ENCODE measurements around the gene ATP4A. TPM values are rescaled to one million over a fixed set of nuclear protein-coding genes. Genes with fewer than 3 reads are reported as not detected.

The ATP4A gene
- total RNA-seq, 4 donors from 2014 or later = not detected

- Histone ChIP-seq H3K4me3 (no peak overlapping the region), H3K9me3 (no peaks in the 10 kb centered on the region), H3K36me3 (no peaks in the 10 kb centered on the region), H3K27ac (no peak overlapping the region), H3K27me3 (peaks cover 19 to 30% (median 29%) of the 10 kb centered on the region in 3 donors), H3K4me1 (peaks cover 0 to 9% of the 10 kb centered on the region in 2 donors)
- ATAC-seq (no peak), DNase-seq (no peak)
- intact Hi-C loops (cut with DNase I; ENCODE audit: low total_unique reads) = no loop called here
- no peak for TF ChIP-seq POLR2A (IDR thresholded peaks at IDR 0.05)
- TF ChIP-seq CTCF (IDR thresholded peaks at IDR 0.05 in 4 of 5, conservative IDR thresholded peaks at IDR 0.05 in 1 of 5) = no peak
- in situ Hi-C loops (cut with MboI; ENCODE audit: low sequenced_read_pairs in 4 of 4) = no loop called here
Measured at GRCh38 chr19:35562336-35562735, 1.1 kb downstream of the ATP4A start.

- ATAC-seq (no peak), DNase-seq (no peak)
- intact Hi-C loops (cut with DNase I; ENCODE audit: low total_unique reads) (no loop called here), in situ Hi-C loops (cut with MboI; ENCODE audit: low sequenced_read_pairs in 4 of 4) (no loop called here)
- Histone ChIP-seq H3K9me3 (no peaks in the 10 kb centered on the region), H3K27ac (no peak overlapping the region), H3K4me1 (peaks cover 0 to 9% of the 10 kb centered on the region in 2 donors), H3K36me3 (no peaks in the 10 kb centered on the region), H3K27me3 (peaks cover 19 to 31% (median 30%) of the 10 kb centered on the region in 3 donors), H3K4me3 (no peak overlapping the region)
- TF ChIP-seq CTCF (IDR thresholded peaks at IDR 0.05 in 4 of 5, conservative IDR thresholded peaks at IDR 0.05 in 1 of 5) = no peak
Measured at GRCh38 chr19:35561436-35561835, 2.0 kb downstream of the ATP4A start.

- peaks cover 0 to 9% of the 10 kb centered on the region in 2 donors for H3K4me1 ChIP-seq
- H3K4me3 ChIP-seq = no peak overlapping the region
- intact Hi-C loops (cut with DNase I; ENCODE audit: low total_unique reads) = no loop called here
- H3K27ac ChIP-seq = no peak overlapping the region
- H3K27me3 ChIP-seq = peaks cover 19 to 31% (median 30%) of the 10 kb centered on the region in 3 donors
- in situ Hi-C loops (cut with MboI; ENCODE audit: low sequenced_read_pairs in 4 of 4) = no loop called here
- DNase-seq (no peak), ATAC-seq (no peak)
- H3K9me3 ChIP-seq = no peaks in the 10 kb centered on the region
- no peak for TF ChIP-seq CTCF (IDR thresholded peaks at IDR 0.05 in 4 of 5, conservative IDR thresholded peaks at IDR 0.05 in 1 of 5)
- TF ChIP-seq POLR2A (IDR thresholded peaks at IDR 0.05) = no peak
- no peaks in the 10 kb centered on the region for H3K36me3 ChIP-seq
Measured at GRCh38 chr19:35560677-35561076, 2.8 kb downstream of the ATP4A start.

DNA sequence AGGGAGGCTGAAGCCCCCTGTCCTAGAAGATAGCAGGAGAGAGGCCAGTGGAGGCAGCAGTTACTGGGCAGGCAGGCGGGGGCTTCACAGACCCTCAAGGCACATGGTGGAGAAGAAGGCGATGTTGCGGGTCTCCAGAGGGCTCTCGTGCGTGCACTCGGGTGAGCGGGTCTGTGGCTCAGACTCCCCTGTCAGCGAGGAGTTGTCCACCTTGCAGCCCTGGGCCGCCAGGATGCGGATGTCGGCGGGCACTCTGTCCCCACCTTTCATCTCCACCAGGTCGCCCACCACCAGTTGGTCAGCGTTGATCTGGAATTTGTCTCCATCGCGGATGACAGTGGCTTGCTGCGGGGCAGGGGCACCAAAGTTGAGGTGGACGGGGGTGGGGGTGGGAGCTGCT lies 3.2 kb downstream of the ATP4A start:
- DNase-seq = no peak
- H3K36me3 ChIP-seq = no peaks in the 10 kb centered on the region
- no peaks in the 10 kb centered on the region for H3K9me3 ChIP-seq
- TF ChIP-seq POLR2A (IDR thresholded peaks at IDR 0.05) (no peak), CTCF (IDR thresholded peaks at IDR 0.05 in 4 of 5, conservative IDR thresholded peaks at IDR 0.05 in 1 of 5) (no peak)
- peaks cover 19 to 31% (median 30%) of the 10 kb centered on the region in 3 donors for H3K27me3 ChIP-seq
- ATAC-seq = no peak
- intact Hi-C loops (cut with DNase I; ENCODE audit: low total_unique reads) (no loop called here), in situ Hi-C loops (cut with MboI; ENCODE audit: low sequenced_read_pairs in 4 of 4) (no loop called here)
- H3K4me3 ChIP-seq = no peak overlapping the region
- no peak overlapping the region for H3K27ac ChIP-seq
- peaks cover 0 to 9% of the 10 kb centered on the region in 2 donors for H3K4me1 ChIP-seq

DNA sequence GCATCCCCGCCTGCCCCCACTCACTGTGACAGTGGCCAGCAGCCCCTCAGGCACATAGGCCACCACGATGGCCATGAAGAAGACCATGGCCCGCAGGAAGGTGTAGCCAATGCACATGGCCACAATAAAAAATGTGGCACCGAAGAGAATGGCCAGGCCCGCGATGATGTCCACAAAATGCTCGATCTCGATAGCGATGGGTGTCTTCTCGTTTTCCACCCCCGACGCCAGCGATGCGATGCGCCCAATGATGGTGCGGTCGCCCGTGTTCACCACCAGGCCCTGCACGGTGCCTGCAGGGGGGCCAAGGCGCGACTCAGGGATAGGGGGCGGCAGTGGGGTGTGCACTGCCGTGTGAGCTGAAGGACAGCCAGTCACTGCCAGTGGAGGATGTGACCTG lies 3.7 kb downstream of the ATP4A start:
- no peaks in the 10 kb centered on the region for H3K9me3 ChIP-seq
- peaks cover 0 to 9% of the 10 kb centered on the region in 2 donors for H3K4me1 ChIP-seq
- H3K27ac ChIP-seq = no peak overlapping the region
- peaks cover 19 to 30% (median 30%) of the 10 kb centered on the region in 3 donors for H3K27me3 ChIP-seq
- no peak for TF ChIP-seq POLR2A (IDR thresholded peaks at IDR 0.05)
- TF ChIP-seq CTCF (IDR thresholded peaks at IDR 0.05 in 4 of 5, conservative IDR thresholded peaks at IDR 0.05 in 1 of 5) = no peak
- DNase-seq (no peak), ATAC-seq (no peak)
- H3K4me3 ChIP-seq = no peak overlapping the region
- H3K36me3 ChIP-seq = no peaks in the 10 kb centered on the region
- intact Hi-C loops (cut with DNase I; ENCODE audit: low total_unique reads) = no loop called here
- in situ Hi-C loops (cut with MboI; ENCODE audit: low sequenced_read_pairs in 4 of 4) = no loop called here

Measured in gastrocnemius medialis (tissue), 4 donors.